OCI-LY3 (cell line): ENCODE measurements around the gene ABCC3.

Experiments used
- H2AFZ ChIP-seq: fragments of 200-600, 300-600 bp; shearing (Covaris generic); 2 replicates; pipeline ENCODE4 v1.6.0; 2014; ENCODE audit warnings: antibody characterized with exemption, low read depth, low read length
- H3K27ac ChIP-seq: fragments of 200-600, 300-600 bp; sonication (generic); 2 replicates; pipeline ENCODE4 v1.5.1; 2014; ENCODE audit warnings: mild to moderate bottlenecking, low read length, moderate library complexity, mixed read lengths
- H3K27me3 ChIP-seq: fragments of 200-600, 300-600 bp; sonication (generic); 2 replicates; pipeline ENCODE4 v1.6.1; 2014; ENCODE audit warnings: low read depth, low read length, mixed read lengths
- H3K36me3 ChIP-seq: fragments of 200-600, 300-600 bp; sonication (generic); replicated peaks from 2 replicates; pipeline ENCODE3; 2014; ENCODE audit warnings: low read depth, low read length, mixed read lengths
- H3K4me1 ChIP-seq: fragments of 300-600, 200-600 bp; sonication (generic); 2 replicates; pipeline ENCODE4 v1.6.1; 2014; ENCODE audit warnings: low read length, mixed read lengths
- H3K4me2 ChIP-seq: fragments of 200-600, 300-600 bp; sonication (generic); 2 replicates; pipeline ENCODE4 v1.6.1; 2014; ENCODE audit warnings: low read length, mixed read lengths
- H3K4me3 ChIP-seq: fragments of 300-600, 200-600 bp; sonication (generic); 2 replicates; pipeline ENCODE4 v1.5.1; 2014; ENCODE audit warnings: antibody characterized with exemption, mild to moderate bottlenecking, low read length, moderate library complexity
- H3K79me2 ChIP-seq: fragments of 300-600, 200-600 bp; shearing (Covaris generic); 2 replicates; pipeline ENCODE4 v1.6.1; 2014; ENCODE audit warnings: mild to moderate bottlenecking, low read length, mixed read lengths
- H3K9ac ChIP-seq: fragments of 300-600, 200-600 bp; shearing (Covaris generic); 2 replicates; pipeline ENCODE4 v1.6.0; 2014; ENCODE audit warnings: mild to moderate bottlenecking, low read length, moderate library complexity
- H3K9me3 ChIP-seq: fragments of 200-600, 300-600 bp; shearing (Covaris generic); 2 replicates; pipeline ENCODE4 v1.6.1; 2014; ENCODE audit warnings: low read length, mixed read lengths; ENCODE audit not compliant: insufficient read depth
- H4K20me1 ChIP-seq: fragments of 200-600, 300-600 bp; sonication (generic); 2 replicates; pipeline ENCODE4 v1.6.1; 2016; ENCODE audit warnings: low read length, mixed read lengths; ENCODE audit not compliant: insufficient read depth
- EZH2phosphoT487 ChIP-seq: fragments of 200-600 bp; shearing (Covaris generic); IDR thresholded peaks from 2 replicates; pipeline ENCODE4 v1.6.1; 2018; ENCODE audit warnings: antibody characterized with exemption, mixed run types, low read depth
- TF ChIP-seq, protein P1 (sequence below): fragments of 200-600, 300-600 bp; sonication (generic); IDR thresholded peaks from 2 replicates; pipeline ENCODE4 v1.5.1; 2014; ENCODE audit warnings: antibody characterized with exemption, low read length, low read depth

ABCC3 gene

DNA sequence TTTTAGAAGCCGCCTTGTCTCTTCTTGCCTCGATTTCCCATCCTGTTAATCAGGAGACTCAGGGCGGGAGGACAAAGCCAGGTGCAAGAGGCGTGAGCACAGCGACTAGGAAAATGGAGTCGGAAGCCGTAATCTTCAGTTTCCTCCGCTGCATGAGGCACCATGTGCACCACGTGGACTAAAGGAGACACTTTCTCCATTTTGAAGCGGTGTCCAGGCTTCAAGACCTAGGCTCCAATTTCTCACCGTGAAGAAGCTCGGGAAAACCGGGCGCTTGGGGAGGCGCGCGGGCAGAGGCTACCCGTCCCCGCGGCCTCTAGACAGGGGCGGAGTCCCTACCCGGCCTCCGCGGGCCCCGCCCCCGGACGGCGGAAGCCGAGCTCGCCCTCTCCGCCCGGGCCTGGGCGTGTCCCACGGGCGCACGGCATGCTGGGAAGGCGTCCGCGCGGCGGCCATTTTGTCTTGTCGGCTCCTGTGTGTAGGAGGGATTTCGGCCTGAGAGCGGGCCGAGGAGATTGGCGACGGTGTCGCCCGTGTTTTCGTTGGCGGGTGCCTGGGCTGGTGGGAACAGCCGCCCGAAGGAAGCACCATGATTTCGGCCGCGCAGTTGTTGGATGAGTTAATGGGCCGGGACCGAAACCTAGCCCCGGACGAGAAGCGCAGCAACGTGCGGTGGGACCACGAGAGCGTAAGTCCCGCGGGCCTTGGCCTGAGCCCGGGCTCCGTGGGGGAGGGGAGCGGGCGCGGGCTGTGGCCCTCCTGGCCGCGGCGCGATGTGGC lies 84.7 kb downstream of the ABCC3 start, which contains the start of gene LUC7L3:
Gene LUC7L3 (plus strand): TSS at position 460 of the 780 bp plus-strand sequence. CDS start 130 bp downstream, at position 590.
- peaks cover 53% of the 10 kb centered on the region for H3K79me2 ChIP-seq
- TF ChIP-seq, protein P1, sequence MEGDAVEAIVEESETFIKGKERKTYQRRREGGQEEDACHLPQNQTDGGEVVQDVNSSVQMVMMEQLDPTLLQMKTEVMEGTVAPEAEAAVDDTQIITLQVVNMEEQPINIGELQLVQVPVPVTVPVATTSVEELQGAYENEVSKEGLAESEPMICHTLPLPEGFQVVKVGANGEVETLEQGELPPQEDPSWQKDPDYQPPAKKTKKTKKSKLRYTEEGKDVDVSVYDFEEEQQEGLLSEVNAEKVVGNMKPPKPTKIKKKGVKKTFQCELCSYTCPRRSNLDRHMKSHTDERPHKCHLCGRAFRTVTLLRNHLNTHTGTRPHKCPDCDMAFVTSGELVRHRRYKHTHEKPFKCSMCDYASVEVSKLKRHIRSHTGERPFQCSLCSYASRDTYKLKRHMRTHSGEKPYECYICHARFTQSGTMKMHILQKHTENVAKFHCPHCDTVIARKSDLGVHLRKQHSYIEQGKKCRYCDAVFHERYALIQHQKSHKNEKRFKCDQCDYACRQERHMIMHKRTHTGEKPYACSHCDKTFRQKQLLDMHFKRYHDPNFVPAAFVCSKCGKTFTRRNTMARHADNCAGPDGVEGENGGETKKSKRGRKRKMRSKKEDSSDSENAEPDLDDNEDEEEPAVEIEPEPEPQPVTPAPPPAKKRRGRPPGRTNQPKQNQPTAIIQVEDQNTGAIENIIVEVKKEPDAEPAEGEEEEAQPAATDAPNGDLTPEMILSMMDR, result no peak
- no peak for TF ChIP-seq EZH2phosphoT487
- H3K4me3 ChIP-seq, result peak within 1 kb of the TSS; percentile 89
- H3K27ac ChIP-seq, result peak within 1 kb of the TSS; percentile 86
- peaks cover 19% of the 10 kb centered on the region for H3K4me1 ChIP-seq
- peak within 1 kb of the TSS; percentile 82 for H3K4me2 ChIP-seq
- H3K36me3 ChIP-seq, result peaks cover 16% of the 10 kb centered on the region
- H3K27me3 ChIP-seq, result no peaks in the 10 kb centered on the region
- peak within 1 kb of the TSS; percentile 65 for H2AFZ ChIP-seq
- no peaks in the 10 kb centered on the region for H3K9me3 ChIP-seq
- H3K9ac ChIP-seq, result peak within 1 kb of the TSS; percentile 91
- H4K20me1 ChIP-seq, result peaks cover 45% of the 10 kb centered on the region

DNA sequence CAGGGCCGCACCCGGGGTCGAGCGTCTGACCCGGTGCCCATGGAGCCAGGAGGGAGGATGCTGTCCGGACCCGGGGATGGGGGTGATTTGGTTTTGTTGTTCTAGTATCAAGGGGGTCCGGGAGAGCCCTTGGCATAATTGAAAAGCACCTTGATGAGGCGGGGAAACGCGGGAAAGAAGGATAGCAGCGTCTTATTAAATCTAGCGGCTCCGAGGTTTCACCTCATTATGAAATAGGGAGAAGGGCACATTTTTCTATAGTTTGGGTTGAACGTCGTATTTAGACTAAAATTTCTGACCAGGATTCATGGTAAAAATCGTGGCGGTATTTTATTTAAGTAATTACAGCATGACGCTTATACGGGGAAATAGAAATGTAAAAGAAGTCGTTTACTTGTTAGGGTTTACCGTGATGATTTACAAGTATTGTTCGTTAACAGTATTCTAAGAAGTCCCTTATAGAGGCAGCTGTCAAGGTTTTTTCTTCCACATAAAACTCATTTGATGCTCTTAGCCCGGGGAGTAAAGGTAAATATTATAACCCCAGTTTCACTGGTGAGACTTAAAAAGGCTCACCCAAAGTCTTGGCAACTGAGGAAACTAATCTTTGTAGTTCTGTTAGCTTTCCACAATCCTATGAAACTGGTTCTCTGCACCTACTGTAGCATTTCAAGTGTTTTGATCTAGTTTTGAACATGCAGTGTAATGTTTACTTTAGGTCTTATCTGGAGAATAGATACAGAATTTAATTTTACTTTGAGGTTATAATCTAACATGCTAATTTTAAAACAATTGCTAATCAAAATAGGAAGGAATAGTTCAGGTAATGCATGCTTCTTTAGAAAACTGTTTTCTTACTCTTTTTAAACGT lies 85.5 kb downstream of the ABCC3 start:
- peak overlapping the region; percentile 89 for H3K4me3 ChIP-seq
- H3K79me2 ChIP-seq, result peaks cover 61% of the 10 kb centered on the region
- no peaks in the 10 kb centered on the region for H3K9me3 ChIP-seq
- H3K27me3 ChIP-seq, result no peaks in the 10 kb centered on the region
- peaks cover 53% of the 10 kb centered on the region for H4K20me1 ChIP-seq
- peak overlapping the region; percentile 91 for H3K9ac ChIP-seq
- peak overlapping the region; percentile 86 for H3K27ac ChIP-seq
- H3K4me1 ChIP-seq, result peaks cover 19% of the 10 kb centered on the region
- no peak overlapping the region for H2AFZ ChIP-seq
- peak overlapping the region; percentile 82 for H3K4me2 ChIP-seq
- TF ChIP-seq, protein P1, result no peak
- H3K36me3 ChIP-seq, result peaks cover 18% of the 10 kb centered on the region

DNA sequence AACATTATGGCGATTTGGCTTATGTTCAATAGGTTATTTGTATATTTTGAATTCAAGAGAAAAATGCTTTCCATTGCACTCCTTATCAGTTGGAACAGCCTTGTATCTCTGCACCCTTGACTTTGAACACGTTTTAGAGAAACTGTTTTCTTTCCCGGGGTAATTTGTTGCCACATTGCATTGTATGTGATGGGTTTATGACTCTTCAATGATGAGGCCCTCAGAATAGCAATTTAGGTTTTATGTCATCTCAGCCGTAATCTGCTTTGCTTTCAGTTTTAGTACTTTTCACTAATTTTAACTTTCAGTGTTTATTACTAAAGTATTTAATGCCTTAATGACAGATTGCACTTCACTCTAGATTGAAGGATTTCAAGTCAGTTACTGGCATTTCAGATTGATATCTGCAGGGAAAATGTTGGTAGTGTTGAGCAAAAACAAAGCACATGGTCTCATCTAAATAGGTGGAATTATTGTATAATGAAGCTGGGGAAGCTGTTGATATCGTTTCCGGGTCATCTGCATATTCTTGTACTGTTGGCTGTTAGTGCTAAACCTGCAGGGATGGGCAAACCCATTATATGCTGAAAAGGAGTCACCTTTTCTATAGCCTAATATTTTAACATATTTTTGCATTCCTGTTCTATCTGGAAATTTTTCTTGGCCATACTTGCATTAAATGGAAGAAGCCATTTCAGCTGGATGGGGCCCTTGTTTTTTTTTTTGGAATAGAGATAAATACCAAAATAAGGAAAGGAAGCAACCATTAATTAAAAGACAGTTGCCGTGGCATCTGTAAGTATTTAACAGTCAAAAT lies 86.7 kb downstream of the ABCC3 start:
- Histone ChIP-seq H3K9me3 (no peaks in the 10 kb centered on the region), H4K20me1 (peaks cover 66% of the 10 kb centered on the region), H3K36me3 (peaks cover 21% of the 10 kb centered on the region), H2AFZ (no peak overlapping the region), H3K9ac (peak overlapping the region; percentile 91), H3K79me2 (peaks cover 74% of the 10 kb centered on the region), H3K27ac (peak overlapping the region; percentile 86; the same call in 1 of the 2 replicates), H3K4me3 (peak overlapping the region; percentile 89), H3K4me1 (peaks cover 19% of the 10 kb centered on the region), H3K4me2 (peak overlapping the region; percentile 82), H3K27me3 (no peaks in the 10 kb centered on the region)
- TF ChIP-seq, protein P1, result no peak
- TF ChIP-seq EZH2phosphoT487, result no peak
